AG09309 (cell line): Measurements from ENCODE around the gene MAPKAP1.

Experiments used
- DNase-seq: peaks from one replicate; pipeline ENCODE4 v3.0.0-alpha.2; 2010; ENCODE audit warnings: low read depth
- H3K4me3 ChIP-seq: 2 replicates; pipeline ENCODE4 v1.5.1; 2011; ENCODE audit warnings: mild to moderate bottlenecking, low read depth, low read length, moderate library complexity; ENCODE audit not compliant: control insufficient read depth
- CTCF ChIP-seq: IDR thresholded peaks from 2 replicates; pipeline ENCODE4 v1.5.1; 2011; ENCODE audit warnings: mild to moderate bottlenecking, low read depth, low read length, inconsistent platforms; ENCODE audit not compliant: insufficient read depth, control insufficient read depth; ENCODE audit errors: missing control alignments

Gene MAPKAP1

GRCh38 chr9:125532412-125532811 lies 174.6 kb downstream of the MAPKAP1 start:
- TF ChIP-seq CTCF = no peak
- no peak for DNase-seq
- H3K4me3 ChIP-seq = no peak overlapping the region

DNA sequence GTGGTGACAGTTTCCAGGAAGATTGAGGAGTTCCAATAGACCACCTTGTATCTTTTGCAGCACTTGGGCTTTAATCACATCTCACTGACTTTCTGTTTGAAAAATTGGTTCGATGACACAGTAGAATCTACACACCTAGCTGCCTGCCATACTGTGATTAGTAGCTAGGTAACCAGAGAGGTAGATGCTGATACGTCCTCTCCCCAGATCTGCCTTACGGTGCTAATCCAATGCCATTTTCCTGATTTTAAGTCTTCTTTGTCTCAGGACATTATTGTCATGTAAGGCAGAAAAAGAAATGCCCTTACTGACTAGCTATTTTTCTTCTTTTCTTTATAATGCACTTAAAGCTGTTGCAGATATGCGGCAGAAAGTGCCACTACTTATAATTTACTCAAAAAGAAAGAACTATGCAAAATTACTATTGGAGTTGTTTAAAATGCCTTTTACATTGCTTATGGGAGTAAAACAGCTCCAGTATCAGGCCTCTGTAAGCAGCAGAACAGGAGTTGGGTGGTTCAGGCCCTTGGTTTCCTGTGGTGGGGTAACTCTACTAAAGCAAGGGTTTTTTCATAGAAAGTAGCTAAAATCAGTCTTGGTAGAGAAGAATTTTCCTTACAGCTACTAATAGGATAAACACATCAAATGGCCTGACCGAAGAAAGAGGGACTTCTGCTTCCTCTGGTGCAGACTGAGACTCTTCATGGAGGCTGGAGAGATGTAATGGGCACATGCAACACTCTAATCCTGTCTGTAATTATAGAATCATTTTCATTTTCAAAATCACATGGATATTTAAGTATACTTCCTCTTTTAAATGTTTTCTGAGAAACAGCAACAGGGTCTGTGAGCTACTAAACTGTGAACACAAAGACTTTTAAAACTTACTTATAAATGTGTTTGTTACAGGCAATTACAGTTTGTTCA lies 177.2 kb downstream of the MAPKAP1 start:
- no peak for DNase-seq
- no peak overlapping the region for H3K4me3 ChIP-seq
- TF ChIP-seq CTCF = no peak

GRCh38 chr9:125529107-125529506 lies 177.9 kb downstream of the MAPKAP1 start:
- DNase-seq = no peak
- H3K4me3 ChIP-seq = no peak overlapping the region
- no peak for TF ChIP-seq CTCF

- DNase-seq = no peak
Observed at GRCh38 chr9:125527471-125528002, 179.5 kb downstream of the MAPKAP1 start.

DNA sequence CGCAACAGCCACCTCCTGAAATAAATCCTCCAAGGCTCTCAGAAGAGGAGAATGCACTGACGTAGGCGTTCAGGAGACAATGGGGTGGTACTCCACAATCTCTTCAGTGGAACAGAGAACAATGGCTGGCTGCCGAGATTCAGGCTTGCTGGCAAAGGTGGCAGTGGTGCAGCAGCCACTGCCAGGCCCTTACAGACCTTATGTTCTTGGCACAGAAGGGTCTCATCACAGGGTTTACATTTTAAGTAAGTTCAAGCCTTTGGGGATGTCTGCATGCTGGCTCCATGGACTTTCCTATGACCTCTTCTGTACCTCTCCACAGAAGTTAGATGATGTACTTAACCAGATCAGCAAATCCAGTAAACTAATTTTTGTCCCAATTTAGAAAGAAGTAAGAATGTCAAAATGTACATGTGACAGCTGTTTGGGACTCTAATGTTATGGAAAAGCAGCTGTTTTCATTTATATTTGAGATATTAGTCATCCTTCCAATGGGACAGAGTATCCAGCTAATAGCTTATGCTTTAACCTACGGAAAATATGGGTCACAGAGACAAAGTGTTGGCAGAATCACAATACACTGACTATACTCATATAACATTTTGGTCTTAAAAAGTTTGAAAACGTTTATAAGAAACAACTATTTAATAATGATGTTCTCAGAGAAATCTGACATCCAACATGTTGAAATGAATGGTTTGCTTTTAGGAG lies 180.9 kb downstream of the MAPKAP1 start:
- no peak for DNase-seq
- H3K4me3 ChIP-seq = no peak overlapping the region
- no peak for TF ChIP-seq CTCF

More at GRCh38 chr9:125527471-125528002, 179.5 kb downstream of the MAPKAP1 start:
- no peak overlapping the region for H3K4me3 ChIP-seq
- TF ChIP-seq CTCF = no peak

DNA sequence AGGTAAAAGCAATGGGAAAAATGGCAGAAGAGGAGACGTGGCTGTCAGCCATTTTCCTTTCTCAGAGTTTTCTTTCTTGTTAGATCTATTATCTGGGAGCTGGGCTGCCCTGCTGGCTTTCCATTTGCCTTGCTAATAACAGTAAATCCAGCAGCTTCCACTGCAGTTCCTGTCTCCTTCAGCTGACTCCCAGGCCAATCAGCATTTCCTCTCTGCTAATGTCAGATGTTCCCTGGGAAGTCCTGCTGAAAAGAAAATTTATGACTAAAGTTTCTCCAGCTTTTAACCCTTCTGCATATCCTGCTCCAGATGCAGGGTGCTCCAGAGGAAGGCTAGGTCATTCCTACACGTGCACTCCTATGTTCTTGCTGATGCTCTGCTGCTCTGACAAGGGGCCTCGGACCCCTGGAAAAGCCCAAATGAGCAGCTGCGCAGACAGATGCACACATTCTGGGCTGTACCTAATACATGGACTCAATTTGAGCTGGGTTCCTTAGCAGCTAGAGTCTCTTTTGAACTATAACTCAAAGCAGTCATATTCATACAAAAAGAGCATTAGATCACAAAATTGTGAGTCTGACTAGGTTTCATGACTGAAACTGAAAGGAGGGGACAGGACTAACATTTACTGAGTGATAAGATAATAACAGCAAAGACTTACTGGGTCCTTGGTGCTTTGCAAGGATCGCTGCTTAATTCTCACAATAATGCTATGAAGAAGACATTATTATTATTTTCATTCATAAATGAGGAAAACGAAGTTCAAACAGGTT lies 182.2 kb downstream of the MAPKAP1 start:
- no peak overlapping the region for H3K4me3 ChIP-seq
- TF ChIP-seq CTCF = no peak
- DNase-seq = no peak
